Hepatocyte (in vitro differentiated cells): Measurements from ENCODE around the gene CDADC1.

ENCODE experiments used
- CTCF ChIP-seq: fragments of 200-600 bp; sonication (generic); IDR thresholded peaks from 2 replicates; pipeline ENCODE4 v1.5.1; 2016; ENCODE audit warnings: antibody characterized with exemption, mild to moderate bottlenecking; ENCODE audit not compliant: poor library complexity
- EZH2 ChIP-seq: fragments of 200-600 bp; sonication (generic); IDR thresholded peaks from 2 replicates; pipeline ENCODE4 v1.6.1; 2016; ENCODE audit warnings: antibody characterized with exemption, mild to moderate bottlenecking, borderline replicate concordance
- EZH2phosphoT487 ChIP-seq: fragments of 200-600 bp; sonication (generic); IDR thresholded peaks from one replicate; pipeline ENCODE4 v1.6.1; 2018; ENCODE audit warnings: antibody characterized with exemption, mild to moderate bottlenecking, low read depth, moderate library complexity; ENCODE audit not compliant: unreplicated experiment, severe bottlenecking

GRCh38 chr13:49287995-49288394 is 40.3 kb downstream of the CDADC1 start:
- TF ChIP-seq EZH2phosphoT487 (no peak), CTCF (no peak), EZH2 (no peak)
